ENCODE data around the gene PSMD10.
A peak's percentile ranks its signal among the peaks of the same experiment; 100 is the strongest.

The PSMD10 gene

GRCh38 chrX:108091264-108091877 is at the start of gene PSMD10, which contains the start of gene ATG4A:
TSS of gene PSMD10 (minus strand) at chrX:108091542. CDS start at chrX:108091520, 22 bp downstream.
TSS of gene ATG4A (plus strand) at chrX:108091778. CDS start at chrX:108091827, 49 bp downstream.
- DNase-seq (ENCODE audit: low spot score) (peak; percentile 88), FAIRE-seq (peak; percentile 94)

GRCh38 chrX:108138814-108139702 is 47.7 kb upstream of the PSMD10 start:
- no peak for DNase-seq (ENCODE audit: low spot score)

DNA sequence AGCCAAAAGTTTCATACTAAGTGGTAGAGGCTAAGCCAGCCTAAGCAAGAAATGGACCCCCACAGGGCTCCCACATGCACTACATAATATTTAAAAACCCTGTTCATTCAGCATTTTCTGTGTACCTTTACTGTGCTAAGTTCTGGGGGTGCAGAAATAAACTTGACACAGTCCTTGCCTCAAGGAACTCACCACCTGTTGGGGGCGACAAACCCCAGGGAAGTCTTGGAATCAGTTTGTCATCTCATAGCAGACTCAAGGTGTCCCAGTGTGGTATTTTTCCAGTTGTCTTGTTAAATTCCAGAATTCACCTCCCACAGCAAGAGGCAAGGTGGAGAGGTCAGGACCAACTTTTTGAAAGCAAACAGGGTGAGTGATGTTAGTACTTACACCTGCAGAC is 43.4 kb upstream of the PSMD10 start:
- DNase-seq (ENCODE audit: low spot score) (no peak), FAIRE-seq (no peak)

More at GRCh38 chrX:108138814-108139702, 47.7 kb upstream of the PSMD10 start:
- FAIRE-seq = no peak

- FAIRE-seq = no peak
- no peak for DNase-seq (ENCODE audit: low spot score)
Observed at GRCh38 chrX:108132876-108133275, 41.5 kb upstream of the PSMD10 start.

DNA sequence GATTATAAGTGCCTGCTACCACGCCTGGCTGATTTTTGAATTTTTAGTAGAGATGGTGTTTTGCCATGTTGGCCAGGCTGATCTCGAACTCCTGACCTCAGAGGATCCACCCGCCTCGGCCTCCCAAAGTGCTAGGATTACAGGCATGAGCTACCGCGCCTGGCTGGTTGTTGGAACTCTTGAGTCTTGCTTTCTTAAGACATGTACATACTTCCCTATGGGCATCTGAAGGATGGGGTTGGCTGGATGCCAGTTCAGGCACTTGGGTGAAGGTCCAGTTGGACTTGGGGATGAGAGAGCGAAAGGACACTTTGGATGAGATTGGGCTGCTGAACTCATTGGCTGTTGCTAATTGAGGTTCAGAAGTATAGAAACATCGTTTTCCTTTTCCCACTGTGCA is 40.7 kb upstream of the PSMD10 start:
- FAIRE-seq (no peak), DNase-seq (ENCODE audit: low spot score) (no peak)

- peak; percentile 62 for DNase-seq (ENCODE audit: low spot score)
- FAIRE-seq = no peak
Observed at GRCh38 chrX:108131471-108131870, 40.1 kb upstream of the PSMD10 start.

DNA sequence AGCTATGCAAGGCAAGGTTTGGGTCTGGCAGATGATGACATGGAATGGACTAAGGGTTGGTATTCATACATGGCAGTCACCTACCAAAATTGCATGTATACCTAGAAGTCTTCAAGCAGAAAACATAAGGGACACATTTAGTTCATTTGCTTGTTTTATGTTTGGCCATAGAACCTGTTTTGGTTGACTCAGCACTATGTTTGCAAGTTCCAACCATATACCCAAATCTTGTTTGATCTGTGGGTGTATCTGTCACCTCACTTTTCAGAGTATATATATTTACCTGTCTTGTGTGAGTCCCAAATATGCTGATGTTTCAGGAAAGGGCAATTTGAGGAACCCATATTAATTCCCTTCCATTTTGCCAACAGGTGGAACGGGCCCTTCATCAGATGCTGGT is 39.5 kb upstream of the PSMD10 start:
- no peak for DNase-seq (ENCODE audit: low spot score)
- FAIRE-seq = no peak

GRCh38 chrX:108127152-108127551 is 35.8 kb upstream of the PSMD10 start:
- no peak for FAIRE-seq
- DNase-seq (ENCODE audit: low spot score) = no peak

- DNase-seq (ENCODE audit: low spot score) (no peak), FAIRE-seq (no peak)
Observed at GRCh38 chrX:108126661-108127060, 35.3 kb upstream of the PSMD10 start.

DNA sequence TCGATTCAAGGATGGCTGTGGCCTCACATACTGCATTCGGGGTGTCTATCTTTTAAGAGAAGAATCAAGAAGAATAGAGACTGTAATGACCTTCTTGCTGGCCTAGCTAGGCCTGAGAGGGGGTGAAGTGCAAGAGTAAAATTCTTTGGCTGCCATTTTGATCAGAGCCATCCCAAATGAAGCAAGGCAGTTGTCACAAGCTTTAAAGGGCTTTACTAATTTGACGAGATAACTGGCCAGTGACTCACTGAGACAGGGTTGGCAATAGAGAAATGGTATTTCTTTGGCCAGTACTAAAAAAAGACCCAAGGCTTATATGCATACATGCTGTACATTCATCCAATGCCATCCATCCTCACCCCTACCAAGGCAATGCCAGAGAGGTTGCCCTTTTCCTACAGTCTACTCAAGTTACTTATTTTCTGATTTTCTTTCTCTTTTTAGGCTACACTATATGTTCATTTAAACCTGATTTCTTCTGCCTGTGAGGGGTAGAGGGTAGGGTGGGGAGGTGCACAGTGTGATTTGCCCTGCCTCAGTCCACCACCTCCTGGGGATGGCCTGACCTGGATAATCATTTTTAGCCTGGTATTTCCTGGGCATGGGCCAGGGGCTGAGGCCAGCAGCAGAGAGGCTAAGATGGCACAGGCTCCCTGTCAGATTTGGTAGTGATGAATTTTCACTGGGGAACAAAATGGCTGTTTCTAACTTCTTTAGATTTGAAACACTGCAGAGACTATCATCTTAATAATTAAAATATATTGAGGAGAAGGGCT is 32.4 kb upstream of the PSMD10 start:
- DNase-seq (ENCODE audit: low spot score) (no peak), FAIRE-seq (no peak)

DNA sequence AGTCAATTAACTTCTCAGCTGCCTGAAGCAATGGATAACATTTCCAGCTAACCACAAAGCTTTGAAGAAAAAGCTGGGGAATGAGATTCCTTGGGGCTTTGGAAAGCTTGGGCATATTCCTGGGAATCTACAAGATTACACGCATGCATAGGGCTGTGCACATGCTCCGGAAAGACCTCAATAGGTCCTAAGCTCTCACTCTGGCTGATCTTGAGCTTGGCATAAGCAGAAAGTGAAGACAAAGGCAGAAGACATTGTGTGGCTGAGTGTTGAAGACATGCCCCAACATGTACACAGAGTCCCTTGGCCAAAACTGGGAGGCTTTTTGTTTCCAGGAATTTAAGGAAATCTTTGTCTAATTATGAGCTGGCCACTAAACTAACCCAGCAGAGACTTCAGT is 31.4 kb upstream of the PSMD10 start:
- FAIRE-seq = no peak
- DNase-seq (ENCODE audit: low spot score) = no peak

DNA sequence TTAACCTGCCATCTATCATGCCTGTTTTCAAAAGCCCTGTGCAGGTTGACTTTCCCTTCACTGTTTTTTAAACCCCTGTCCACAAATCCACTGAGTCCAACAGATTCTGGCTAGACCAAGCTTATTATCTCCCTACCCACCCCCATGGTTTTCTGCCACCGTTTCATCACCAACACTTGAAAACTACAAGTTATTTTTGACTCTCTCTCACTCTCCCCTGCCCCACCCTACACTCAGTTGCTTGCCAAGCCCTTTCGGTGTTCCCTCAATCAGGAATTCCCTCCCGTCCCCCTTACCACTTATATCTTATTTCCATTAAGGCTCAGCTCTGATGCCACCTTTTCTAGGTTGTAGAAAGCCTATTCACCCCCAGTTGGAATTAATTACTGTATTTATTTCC is 29.9 kb upstream of the PSMD10 start:
- no peak for DNase-seq (ENCODE audit: low spot score)
- no peak for FAIRE-seq

DNA sequence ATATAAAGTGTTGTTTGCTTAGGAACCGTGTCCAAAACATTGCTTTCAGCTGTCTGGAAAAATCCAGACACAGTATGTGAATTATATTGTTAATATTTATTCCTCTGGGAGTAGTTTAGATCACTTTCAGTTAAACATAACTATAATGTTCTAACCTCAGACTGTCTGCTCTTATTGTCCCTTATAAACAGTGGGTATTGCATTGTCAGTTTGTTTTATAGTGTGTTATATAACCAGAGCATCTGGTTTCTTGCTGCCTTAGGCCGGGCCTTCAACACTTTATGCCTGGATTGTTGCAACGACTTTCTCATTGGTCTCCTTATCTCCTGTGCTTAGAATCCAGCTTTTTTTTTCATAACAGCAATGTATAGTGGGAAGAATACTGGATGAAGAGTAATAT is 26.6 kb upstream of the PSMD10 start:
- DNase-seq (ENCODE audit: low spot score) (no peak), FAIRE-seq (no peak)

GRCh38 chrX:108114541-108114940 is 23.2 kb upstream of the PSMD10 start:
- no peak for FAIRE-seq
- no peak for DNase-seq (ENCODE audit: low spot score)

GRCh38 chrX:108105473-108105872 is 14.1 kb upstream of the PSMD10 start:
- no peak for FAIRE-seq

GRCh38 chrX:108097380-108097779 is 6.0 kb upstream of the PSMD10 start:
- DNase-seq (ENCODE audit: low spot score) (no peak), FAIRE-seq (no peak)

More at GRCh38 chrX:108105473-108105872, 14.1 kb upstream of the PSMD10 start:
- DNase-seq (ENCODE audit: low spot score) = no peak

GRCh38 chrX:108091878-108092291 is 543 bp upstream of the PSMD10 start:
- FAIRE-seq (no peak), DNase-seq (ENCODE audit: low spot score) (no peak)

DNA sequence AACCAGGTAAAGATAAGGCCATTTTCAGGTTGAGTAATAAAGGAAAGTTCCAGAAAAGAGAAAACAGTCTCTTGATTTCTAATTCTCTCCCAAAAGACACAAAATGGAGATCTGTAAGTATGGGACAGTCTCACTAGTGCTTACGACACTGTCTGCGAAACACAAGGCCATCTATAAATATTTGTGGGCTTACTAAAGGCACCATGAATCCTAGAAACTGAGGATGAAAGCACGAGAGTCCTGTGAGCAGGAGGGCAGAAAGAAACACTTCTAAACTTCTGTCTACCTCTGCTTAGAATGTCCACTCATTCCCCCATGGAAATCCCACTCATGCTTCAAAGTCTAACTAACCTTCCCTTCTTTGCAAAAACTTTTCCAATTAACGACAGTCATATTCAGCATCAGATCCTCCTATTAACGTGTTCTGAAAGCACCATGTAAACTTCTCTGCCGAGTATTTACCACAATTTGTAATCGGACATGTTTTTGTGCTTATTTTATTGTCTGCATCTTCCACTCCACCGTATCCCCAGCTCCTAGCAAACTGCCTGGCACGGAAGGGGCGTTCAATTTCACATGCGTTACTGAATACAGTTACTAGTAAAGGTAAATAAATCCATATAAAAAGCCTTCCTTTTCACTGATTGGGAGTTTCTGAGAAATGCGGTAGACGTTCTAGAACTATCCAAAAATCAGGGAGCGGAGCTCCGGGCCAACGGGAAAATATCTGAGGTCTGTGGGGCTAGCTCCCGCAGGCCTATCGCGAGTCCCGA is 665 bp downstream of the PSMD10 start:
- FAIRE-seq = no peak
- DNase-seq (ENCODE audit: low spot score) = no peak

DNA sequence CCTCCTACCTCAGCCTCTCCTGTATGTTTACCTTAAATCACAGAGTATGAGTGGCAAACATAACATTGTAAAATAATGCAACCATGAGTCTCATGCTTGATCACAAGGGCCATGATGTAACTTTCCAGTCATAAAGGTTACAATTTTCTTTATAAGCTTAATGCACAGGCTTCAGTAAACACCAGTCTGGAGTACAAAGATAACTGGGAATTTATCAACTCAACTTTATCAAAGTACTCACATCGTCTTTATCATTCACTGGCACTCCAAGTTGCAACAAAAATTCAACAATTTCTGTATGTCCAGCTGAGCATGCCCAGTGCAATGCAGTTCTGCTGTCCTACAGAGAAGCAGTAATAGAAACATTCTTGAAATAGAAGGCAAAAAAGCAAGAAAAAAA is 2.8 kb downstream of the PSMD10 start:
- DNase-seq (ENCODE audit: low spot score) = no peak
- no peak for FAIRE-seq

- DNase-seq (ENCODE audit: low spot score) (no peak), FAIRE-seq (no peak)
Observed at GRCh38 chrX:108087792-108088191, 3.5 kb downstream of the PSMD10 start.

- no peak for FAIRE-seq
- DNase-seq (ENCODE audit: low spot score) = no peak
Observed at GRCh38 chrX:108081110-108081509, 10.2 kb downstream of the PSMD10 start.
